GM19239 (cell line): ENCODE results near the gene IL22RA2.

Experiments
- DNase-seq: peaks from one replicate; pipeline ENCODE4 v3.0.0; 2011; ENCODE audit warnings: low spot score; ENCODE audit not compliant: insufficient read length
- FAIRE-seq: peaks from 2 replicates; lab custom pipeline; 2011; peaks lifted over from hg19 to GRCh38; lab: Jason Lieb, UNC

IL22RA2 gene

GRCh38 chr6:137200288-137200687 lies 26.8 kb upstream of the IL22RA2 start:
- FAIRE-seq (no peak), DNase-seq (no peak)

GRCh38 chr6:137197684-137198645 lies 24.5 kb upstream of the IL22RA2 start:
- FAIRE-seq = peak; percentile 81
- DNase-seq = no peak

GRCh38 chr6:137193256-137194070 lies 20.0 kb upstream of the IL22RA2 start:
- FAIRE-seq = no peak
- no peak for DNase-seq

- no peak for DNase-seq
- FAIRE-seq = no peak
Measured at GRCh38 chr6:137192821-137193220, 19.4 kb upstream of the IL22RA2 start.

- FAIRE-seq = no peak
- DNase-seq = no peak
Measured at GRCh38 chr6:137191670-137192069, 18.2 kb upstream of the IL22RA2 start.

GRCh38 chr6:137191236-137191635 lies 17.8 kb upstream of the IL22RA2 start:
- FAIRE-seq (no peak), DNase-seq (no peak)

GRCh38 chr6:137190583-137191094 lies 17.2 kb upstream of the IL22RA2 start:
- no peak for DNase-seq

GRCh38 chr6:137188855-137189254 lies 15.4 kb upstream of the IL22RA2 start:
- FAIRE-seq = no peak
- no peak for DNase-seq

More at GRCh38 chr6:137190583-137191094, 17.2 kb upstream of the IL22RA2 start:
- FAIRE-seq = no peak

- FAIRE-seq = no peak
- DNase-seq = no peak
Measured at GRCh38 chr6:137185290-137185689, 11.8 kb upstream of the IL22RA2 start.

- DNase-seq (no peak), FAIRE-seq (no peak)
Measured at GRCh38 chr6:137182654-137183073, 9.2 kb upstream of the IL22RA2 start.

GRCh38 chr6:137181891-137182653 lies 8.6 kb upstream of the IL22RA2 start:
- no peak for FAIRE-seq
- no peak for DNase-seq

GRCh38 chr6:137177611-137178010 lies 4.2 kb upstream of the IL22RA2 start:
- DNase-seq (no peak), FAIRE-seq (no peak)

GRCh38 chr6:137176729-137177128 lies 3.3 kb upstream of the IL22RA2 start:
- FAIRE-seq (no peak), DNase-seq (no peak)

GRCh38 chr6:137175868-137176245 lies 2.4 kb upstream of the IL22RA2 start:
- no peak for DNase-seq
- peak; percentile 8 for FAIRE-seq

- no peak for FAIRE-seq
- DNase-seq = no peak
Measured at GRCh38 chr6:137175157-137175867, 1.9 kb upstream of the IL22RA2 start.

- FAIRE-seq = no peak
- no peak for DNase-seq
Measured at GRCh38 chr6:137172734-137173431, 561 bp downstream of the IL22RA2 start.

GRCh38 chr6:137171824-137172733 lies 1.4 kb downstream of the IL22RA2 start:
- no peak for DNase-seq
- FAIRE-seq = peak; percentile 72

- FAIRE-seq = no peak
- DNase-seq = no peak
Measured at GRCh38 chr6:137171053-137171374, 2.4 kb downstream of the IL22RA2 start.
